Gastrocnemius medialis (tissue), 4 donors: ENCODE results near the gene PATJ.

Experiments used
- POLR2A ChIP-seq, 2 donors: fragments of 450-650 bp; IDR thresholded peaks; one replicate each; pipeline ENCODE4 v1.6.1; 2017; ENCODE audit warnings: antibody characterized with exemption in 2 of 2, mild to moderate bottlenecking in 2 of 2, moderate library complexity in 2 of 2
- TF ChIP-seq, protein P1 (sequence below), 5 experiments: fragments of 450-650 bp in 3 of 5; fragments of 200-600 bp in 2 of 5; sonication (generic) in 2 of 5; IDR thresholded peaks in 4 of 5; conservative IDR thresholded peaks in 1 of 5; 1 replicate in 4 of 5; 2 replicates in 1 of 5; pipeline ENCODE4 v1.5.1; 2016 to 2019; ENCODE audit warnings: antibody characterized with exemption in 5 of 5, mild to moderate bottlenecking in 3 of 5, moderate library complexity in 3 of 5

DNA sequence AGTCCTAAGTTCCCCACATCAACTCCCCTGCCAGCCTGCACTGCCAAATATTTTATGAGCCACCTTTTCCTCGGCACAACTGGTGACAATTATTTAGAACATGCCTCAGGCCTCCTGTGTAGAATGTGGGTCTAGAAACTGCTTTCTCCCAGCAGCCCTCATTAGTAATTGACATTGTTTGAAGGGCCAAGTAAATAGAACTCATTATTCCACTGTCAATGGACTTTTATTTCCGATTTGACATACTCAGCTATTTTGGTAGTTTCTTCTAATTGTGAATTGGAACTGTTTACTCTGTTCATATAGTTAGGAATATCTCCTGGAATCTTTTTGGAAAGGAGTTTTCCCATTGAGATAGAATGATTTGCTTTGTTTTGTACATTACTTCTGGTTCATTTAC, 283.6 kb downstream of the PATJ start:
- TF ChIP-seq, protein P1, sequence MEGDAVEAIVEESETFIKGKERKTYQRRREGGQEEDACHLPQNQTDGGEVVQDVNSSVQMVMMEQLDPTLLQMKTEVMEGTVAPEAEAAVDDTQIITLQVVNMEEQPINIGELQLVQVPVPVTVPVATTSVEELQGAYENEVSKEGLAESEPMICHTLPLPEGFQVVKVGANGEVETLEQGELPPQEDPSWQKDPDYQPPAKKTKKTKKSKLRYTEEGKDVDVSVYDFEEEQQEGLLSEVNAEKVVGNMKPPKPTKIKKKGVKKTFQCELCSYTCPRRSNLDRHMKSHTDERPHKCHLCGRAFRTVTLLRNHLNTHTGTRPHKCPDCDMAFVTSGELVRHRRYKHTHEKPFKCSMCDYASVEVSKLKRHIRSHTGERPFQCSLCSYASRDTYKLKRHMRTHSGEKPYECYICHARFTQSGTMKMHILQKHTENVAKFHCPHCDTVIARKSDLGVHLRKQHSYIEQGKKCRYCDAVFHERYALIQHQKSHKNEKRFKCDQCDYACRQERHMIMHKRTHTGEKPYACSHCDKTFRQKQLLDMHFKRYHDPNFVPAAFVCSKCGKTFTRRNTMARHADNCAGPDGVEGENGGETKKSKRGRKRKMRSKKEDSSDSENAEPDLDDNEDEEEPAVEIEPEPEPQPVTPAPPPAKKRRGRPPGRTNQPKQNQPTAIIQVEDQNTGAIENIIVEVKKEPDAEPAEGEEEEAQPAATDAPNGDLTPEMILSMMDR (IDR thresholded peaks at IDR 0.05 in 4 of 5, conservative IDR thresholded peaks at IDR 0.05 in 1 of 5), result no peak
- TF ChIP-seq POLR2A (IDR thresholded peaks at IDR 0.05), result no peak
